ENCODE data around the gene ALKBH4.
"Not testable (repeated sequence)": the region's sequence is repeated elsewhere in the genome, so short reads cannot be mapped to it uniquely, and the experiment has no call there.

ALKBH4 gene

DNA sequence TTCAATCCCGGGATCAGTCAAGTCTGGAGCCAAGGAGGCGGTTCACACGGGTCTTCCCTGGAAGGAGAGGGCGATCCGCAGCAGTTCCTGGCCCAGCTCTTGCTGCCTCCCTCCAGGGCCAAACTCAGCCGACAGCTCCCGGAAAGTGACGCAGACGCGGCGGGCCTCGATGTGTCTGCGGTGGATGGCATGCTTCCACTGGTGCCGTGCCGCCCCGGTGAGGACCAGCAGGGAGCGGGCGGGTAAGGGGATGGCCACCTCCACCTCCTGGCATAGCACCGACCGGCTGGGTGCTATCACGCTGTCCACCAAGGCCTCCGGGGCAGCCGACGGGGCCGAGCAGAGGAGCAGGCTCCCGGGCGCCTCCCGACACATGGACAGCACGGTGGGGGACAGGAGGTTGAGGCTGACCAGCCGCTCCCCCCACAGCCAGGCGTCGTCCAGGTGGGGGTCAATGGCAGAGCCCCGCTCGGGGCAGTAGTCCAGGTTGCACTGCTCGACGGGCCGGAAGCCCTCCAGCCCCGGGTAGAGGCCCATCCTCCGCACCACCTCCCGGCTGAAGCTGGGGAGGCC, 7.2 kb downstream of the ALKBH4 start:
- no peak for DNase-seq (ENCODE audit: low read depth)
- no peak overlapping the region for H3K4me3 ChIP-seq (ENCODE audit: low read depth, low read length)
- TF ChIP-seq, protein P1, sequence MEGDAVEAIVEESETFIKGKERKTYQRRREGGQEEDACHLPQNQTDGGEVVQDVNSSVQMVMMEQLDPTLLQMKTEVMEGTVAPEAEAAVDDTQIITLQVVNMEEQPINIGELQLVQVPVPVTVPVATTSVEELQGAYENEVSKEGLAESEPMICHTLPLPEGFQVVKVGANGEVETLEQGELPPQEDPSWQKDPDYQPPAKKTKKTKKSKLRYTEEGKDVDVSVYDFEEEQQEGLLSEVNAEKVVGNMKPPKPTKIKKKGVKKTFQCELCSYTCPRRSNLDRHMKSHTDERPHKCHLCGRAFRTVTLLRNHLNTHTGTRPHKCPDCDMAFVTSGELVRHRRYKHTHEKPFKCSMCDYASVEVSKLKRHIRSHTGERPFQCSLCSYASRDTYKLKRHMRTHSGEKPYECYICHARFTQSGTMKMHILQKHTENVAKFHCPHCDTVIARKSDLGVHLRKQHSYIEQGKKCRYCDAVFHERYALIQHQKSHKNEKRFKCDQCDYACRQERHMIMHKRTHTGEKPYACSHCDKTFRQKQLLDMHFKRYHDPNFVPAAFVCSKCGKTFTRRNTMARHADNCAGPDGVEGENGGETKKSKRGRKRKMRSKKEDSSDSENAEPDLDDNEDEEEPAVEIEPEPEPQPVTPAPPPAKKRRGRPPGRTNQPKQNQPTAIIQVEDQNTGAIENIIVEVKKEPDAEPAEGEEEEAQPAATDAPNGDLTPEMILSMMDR (IDR thresholded peaks at IDR 0.05; ENCODE audit: low read depth, low read length) = no peak
- no peak for TF ChIP-seq POLR2A (IDR thresholded peaks at IDR 0.05; ENCODE audit: extremely low read depth, insufficient read length)
- TF ChIP-seq, protein P2, sequence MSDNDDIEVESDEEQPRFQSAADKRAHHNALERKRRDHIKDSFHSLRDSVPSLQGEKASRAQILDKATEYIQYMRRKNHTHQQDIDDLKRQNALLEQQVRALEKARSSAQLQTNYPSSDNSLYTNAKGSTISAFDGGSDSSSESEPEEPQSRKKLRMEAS (IDR thresholded peaks at IDR 0.05; ENCODE audit: low read depth, low read length) = no peak
- TF ChIP-seq MYC (IDR thresholded peaks at IDR 0.05; ENCODE audit: low read depth, low read length) = no peak

DNA sequence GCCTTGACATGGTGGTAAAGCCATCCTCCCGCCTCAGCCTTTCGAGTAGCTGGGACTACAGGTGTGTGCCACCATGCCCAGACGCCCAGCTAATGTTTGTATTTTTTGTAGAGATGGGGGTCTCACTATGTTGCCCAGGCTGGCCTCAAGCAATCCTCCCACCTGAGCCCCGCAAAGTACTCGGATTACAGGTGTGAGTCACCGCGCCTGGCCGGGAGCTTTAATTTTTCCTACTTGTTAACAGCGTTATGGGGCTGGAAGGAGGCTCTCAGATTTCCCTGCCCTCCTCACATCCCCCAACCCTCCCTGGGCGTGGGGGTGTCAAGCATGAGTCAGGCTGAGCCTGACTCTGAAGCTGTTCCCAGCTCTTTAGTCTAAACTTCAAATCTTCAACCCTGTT, 8.3 kb downstream of the ALKBH4 start:
- H3K4me3 ChIP-seq (ENCODE audit: low read depth, low read length) = no peak overlapping the region
- TF ChIP-seq, protein P2 (IDR thresholded peaks at IDR 0.05; ENCODE audit: low read depth, low read length) = no peak
- TF ChIP-seq POLR2A (IDR thresholded peaks at IDR 0.05; ENCODE audit: extremely low read depth, insufficient read length) = no peak
- TF ChIP-seq, protein P1 (IDR thresholded peaks at IDR 0.05; ENCODE audit: low read depth, low read length) = no peak
- no peak for TF ChIP-seq MYC (IDR thresholded peaks at IDR 0.05; ENCODE audit: low read depth, low read length)
- no peak for DNase-seq (ENCODE audit: low read depth)

DNA sequence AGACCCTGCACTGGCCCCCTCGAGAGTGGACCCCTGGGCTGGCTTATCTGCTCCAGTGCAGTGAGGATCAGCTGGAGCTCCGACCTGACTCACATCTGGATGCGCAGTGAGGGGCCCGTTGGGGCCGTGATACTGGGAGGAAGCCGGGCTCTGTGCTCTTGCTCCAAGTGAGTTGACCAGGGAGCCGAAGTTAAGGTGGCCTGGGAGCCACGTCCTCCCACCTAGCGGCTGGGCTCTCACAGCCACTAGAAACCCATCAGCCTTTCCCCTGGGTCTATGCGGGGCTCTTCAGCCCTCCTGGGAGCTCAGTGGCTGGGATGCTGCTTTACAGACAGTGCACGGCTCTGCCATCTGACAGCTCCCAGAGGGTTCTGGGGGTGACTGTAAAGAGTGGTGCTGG, 9.1 kb downstream of the ALKBH4 start:
- no peak for DNase-seq (ENCODE audit: low read depth)
- TF ChIP-seq, protein P2 (IDR thresholded peaks at IDR 0.05; ENCODE audit: low read depth, low read length) = no peak
- TF ChIP-seq MYC (IDR thresholded peaks at IDR 0.05; ENCODE audit: low read depth, low read length) (no peak), POLR2A (IDR thresholded peaks at IDR 0.05; ENCODE audit: extremely low read depth, insufficient read length) (no peak)
- TF ChIP-seq, protein P1 (IDR thresholded peaks at IDR 0.05; ENCODE audit: low read depth, low read length) = no peak
- H3K4me3 ChIP-seq (ENCODE audit: low read depth, low read length) = no peak overlapping the region

DNA sequence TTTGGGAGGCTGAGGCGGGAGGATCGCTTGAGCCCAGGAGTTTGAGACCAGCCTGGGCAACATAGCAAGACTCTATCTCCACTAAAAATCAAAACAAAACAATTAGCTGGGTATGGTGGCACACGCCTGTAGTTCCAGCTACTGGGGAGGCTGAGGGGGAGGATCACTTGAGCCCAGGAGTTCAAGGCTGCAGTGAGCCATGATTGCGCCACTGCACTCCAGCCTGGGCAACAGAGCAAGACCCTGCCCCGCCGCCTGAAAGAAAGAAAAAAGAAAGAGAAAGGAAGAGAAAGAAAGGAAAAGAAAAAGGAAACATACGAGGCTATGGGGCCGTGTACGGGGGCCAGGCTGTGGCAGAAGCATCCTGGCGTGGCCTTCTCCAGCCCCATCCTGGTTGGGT, 9.7 kb downstream of the ALKBH4 start:
- not testable (repeated sequence) for H3K4me3 ChIP-seq (ENCODE audit: low read depth, low read length); DNase-seq (ENCODE audit: low read depth)

DNA sequence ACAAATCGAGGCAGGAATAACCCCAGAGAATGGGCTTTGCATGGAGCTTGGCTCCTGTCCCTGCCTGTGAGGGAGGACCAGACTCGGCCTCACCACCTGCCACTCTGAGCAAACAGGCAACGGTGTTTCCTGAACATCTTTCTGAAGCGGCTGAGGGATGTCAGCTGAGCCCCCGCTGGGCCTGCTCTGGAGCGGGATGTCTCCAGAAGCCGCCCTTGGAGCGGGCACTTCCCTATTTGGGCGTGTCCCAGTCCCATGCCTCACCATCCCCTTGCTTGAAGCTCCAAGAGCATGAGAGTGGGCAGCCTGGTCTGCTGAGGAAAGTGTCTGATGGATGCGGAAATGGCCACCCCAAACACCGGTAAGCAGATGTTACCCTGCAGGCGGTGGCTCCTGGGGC, 10.2 kb downstream of the ALKBH4 start:
- H3K4me3 ChIP-seq (ENCODE audit: low read depth, low read length) = no peak overlapping the region
- no peak for TF ChIP-seq MYC (IDR thresholded peaks at IDR 0.05; ENCODE audit: low read depth, low read length)
- TF ChIP-seq, protein P2 (IDR thresholded peaks at IDR 0.05; ENCODE audit: low read depth, low read length) = no peak
- no peak for TF ChIP-seq POLR2A (IDR thresholded peaks at IDR 0.05; ENCODE audit: extremely low read depth, insufficient read length)
- TF ChIP-seq, protein P1 (IDR thresholded peaks at IDR 0.05; ENCODE audit: low read depth, low read length) = no peak
- no peak for DNase-seq (ENCODE audit: low read depth)

DNA sequence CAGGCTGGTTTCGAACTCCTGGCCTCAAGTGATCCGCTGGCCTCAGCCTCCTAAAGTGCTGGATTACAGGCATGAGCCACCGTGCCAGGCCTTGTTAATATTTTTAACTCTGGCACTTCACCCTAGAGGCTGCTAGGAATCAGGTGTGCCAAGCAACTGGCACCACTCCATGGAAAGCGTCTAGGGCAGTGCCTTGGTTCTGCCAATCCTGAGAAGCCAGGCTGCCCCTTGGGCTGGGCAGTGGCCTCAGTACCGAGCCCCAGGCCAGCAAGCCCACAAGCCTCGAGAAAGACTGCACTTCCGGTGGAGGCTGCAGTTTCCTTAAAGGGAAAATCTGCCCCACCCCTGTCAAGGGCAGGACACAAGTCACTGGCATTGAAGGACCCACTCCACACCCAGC, 11.3 kb downstream of the ALKBH4 start:
- TF ChIP-seq, protein P2 (IDR thresholded peaks at IDR 0.05; ENCODE audit: low read depth, low read length) = no peak
- TF ChIP-seq POLR2A (IDR thresholded peaks at IDR 0.05; ENCODE audit: extremely low read depth, insufficient read length) (no peak), MYC (IDR thresholded peaks at IDR 0.05; ENCODE audit: low read depth, low read length) (no peak)
- DNase-seq (ENCODE audit: low read depth) = no peak
- no peak overlapping the region for H3K4me3 ChIP-seq (ENCODE audit: low read depth, low read length)

DNA sequence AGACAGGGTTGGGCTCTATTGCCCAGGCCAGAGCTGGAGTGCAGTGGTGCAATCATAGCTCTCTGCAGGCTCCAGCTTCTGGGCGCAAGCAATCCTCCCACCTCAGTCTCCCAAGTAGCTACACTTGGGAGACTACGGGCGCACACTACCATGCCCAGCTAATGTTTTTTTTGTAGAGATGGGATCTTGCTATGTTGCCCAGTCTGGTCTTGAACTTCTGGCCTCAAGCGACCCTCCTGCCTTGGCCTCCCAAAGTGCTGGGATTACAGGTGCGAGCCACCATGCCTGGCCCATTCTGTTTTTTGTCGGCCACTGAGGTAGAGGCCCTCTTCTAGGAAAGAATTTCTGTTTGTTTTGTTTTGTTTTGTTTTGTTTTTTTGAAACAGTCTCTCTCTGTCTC, 12.2 kb downstream of the ALKBH4 start:
- TF ChIP-seq, protein P1 (IDR thresholded peaks at IDR 0.05; ENCODE audit: low read depth, low read length) = no peak
- TF ChIP-seq, protein P2 (IDR thresholded peaks at IDR 0.05; ENCODE audit: low read depth, low read length) = no peak
- no peak for TF ChIP-seq MYC (IDR thresholded peaks at IDR 0.05; ENCODE audit: low read depth, low read length)
- no peak for TF ChIP-seq POLR2A (IDR thresholded peaks at IDR 0.05; ENCODE audit: extremely low read depth, insufficient read length)
- no peak for DNase-seq (ENCODE audit: low read depth)
- H3K4me3 ChIP-seq (ENCODE audit: low read depth, low read length) = no peak overlapping the region
